WTC11 (cell line): ENCODE measurements around the gene ZFHX2.

ENCODE experiments used
- CREB1 ChIP-seq: sonication (generic); formaldehyde crosslinking; IDR thresholded peaks from 2 replicates; pipeline ENCODE4 v1.8.0; 2023; ENCODE audit warnings: mild to moderate bottlenecking, missing genetic modification reagents
- ZBTB43 ChIP-seq: sonication (generic); formaldehyde crosslinking; IDR thresholded peaks from 2 replicates; pipeline ENCODE4 v1.8.1; 2023; ENCODE audit warnings: mild to moderate bottlenecking, missing genetic modification reagents
- ZNF121 ChIP-seq: sonication (generic); formaldehyde crosslinking; IDR thresholded peaks from 2 replicates; pipeline ENCODE4 v1.8.0; 2023; ENCODE audit warnings: missing genetic modification reagents
- TF ChIP-seq, protein P1 (sequence below): fragments of 200-600 bp; IDR thresholded peaks from 2 replicates; pipeline ENCODE4 v1.8.0; 2022; ENCODE audit warnings: antibody characterized with exemption

GRCh38 chr14:23528555-23528954 is 23.0 kb downstream of the ZFHX2 start:
- TF ChIP-seq, protein P1, sequence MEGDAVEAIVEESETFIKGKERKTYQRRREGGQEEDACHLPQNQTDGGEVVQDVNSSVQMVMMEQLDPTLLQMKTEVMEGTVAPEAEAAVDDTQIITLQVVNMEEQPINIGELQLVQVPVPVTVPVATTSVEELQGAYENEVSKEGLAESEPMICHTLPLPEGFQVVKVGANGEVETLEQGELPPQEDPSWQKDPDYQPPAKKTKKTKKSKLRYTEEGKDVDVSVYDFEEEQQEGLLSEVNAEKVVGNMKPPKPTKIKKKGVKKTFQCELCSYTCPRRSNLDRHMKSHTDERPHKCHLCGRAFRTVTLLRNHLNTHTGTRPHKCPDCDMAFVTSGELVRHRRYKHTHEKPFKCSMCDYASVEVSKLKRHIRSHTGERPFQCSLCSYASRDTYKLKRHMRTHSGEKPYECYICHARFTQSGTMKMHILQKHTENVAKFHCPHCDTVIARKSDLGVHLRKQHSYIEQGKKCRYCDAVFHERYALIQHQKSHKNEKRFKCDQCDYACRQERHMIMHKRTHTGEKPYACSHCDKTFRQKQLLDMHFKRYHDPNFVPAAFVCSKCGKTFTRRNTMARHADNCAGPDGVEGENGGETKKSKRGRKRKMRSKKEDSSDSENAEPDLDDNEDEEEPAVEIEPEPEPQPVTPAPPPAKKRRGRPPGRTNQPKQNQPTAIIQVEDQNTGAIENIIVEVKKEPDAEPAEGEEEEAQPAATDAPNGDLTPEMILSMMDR, result no peak
- no peak for TF ChIP-seq ZNF121 (CRISPR knock-in tag)
- no peak for TF ChIP-seq CREB1 (CRISPR knock-in tag)
- TF ChIP-seq ZBTB43, result no peak
